Fibroblast of skin of back (primary cell): ENCODE results near the gene CCDC50.

Source experiments
- DNase-seq: peaks from one replicate; pipeline ENCODE4 v3.0.0-alpha.2; 2013

Gene CCDC50

GRCh38 chr3:191320316-191320715 is 8.9 kb upstream of the CCDC50 start:
- DNase-seq, result no peak

- no peak for DNase-seq
Observed at GRCh38 chr3:191321019-191321767, 8.0 kb upstream of the CCDC50 start.

GRCh38 chr3:191324936-191325335 is 4.3 kb upstream of the CCDC50 start:
- no peak for DNase-seq

GRCh38 chr3:191327526-191327925 is 1.7 kb upstream of the CCDC50 start:
- no peak for DNase-seq

- DNase-seq, result no peak
Observed at GRCh38 chr3:191328383-191328961, 722 bp upstream of the CCDC50 start.

GRCh38 chr3:191329654-191330529 is 698 bp downstream of the CCDC50 start, which contains the start of gene UTS2B:
Gene UTS2B (minus strand): TSS chr3:191330526. CDS start chr3:191282189, 48,337 bp downstream.
- peak; percentile 71 for DNase-seq

GRCh38 chr3:191330530-191331048 is 1.4 kb downstream of the CCDC50 start:
- DNase-seq, result peak; percentile 85

GRCh38 chr3:191331388-191331787 is 2.2 kb downstream of the CCDC50 start:
- peak; percentile 73 for DNase-seq

GRCh38 chr3:191333298-191333880 is 4.2 kb downstream of the CCDC50 start:
- DNase-seq, result no peak

GRCh38 chr3:191334346-191334893 is 5.2 kb downstream of the CCDC50 start:
- DNase-seq, result no peak

- DNase-seq, result no peak
Observed at GRCh38 chr3:191336833-191337232, 7.6 kb downstream of the CCDC50 start.

- no peak for DNase-seq
Observed at GRCh38 chr3:191338177-191338488, 8.9 kb downstream of the CCDC50 start.

- DNase-seq, result no peak
Observed at GRCh38 chr3:191339316-191339917, 10.2 kb downstream of the CCDC50 start.

- DNase-seq, result no peak
Observed at GRCh38 chr3:191340351-191340750, 11.2 kb downstream of the CCDC50 start.

- DNase-seq, result no peak
Observed at GRCh38 chr3:191340966-191341365, 11.8 kb downstream of the CCDC50 start.

GRCh38 chr3:191342006-191342405 is 12.8 kb downstream of the CCDC50 start:
- peak; percentile 28 for DNase-seq

- no peak for DNase-seq
Observed at GRCh38 chr3:191342411-191342810, 13.2 kb downstream of the CCDC50 start.

GRCh38 chr3:191343115-191343514 is 13.9 kb downstream of the CCDC50 start:
- DNase-seq, result no peak

GRCh38 chr3:191343913-191344312 is 14.7 kb downstream of the CCDC50 start:
- no peak for DNase-seq

GRCh38 chr3:191345334-191345733 is 16.1 kb downstream of the CCDC50 start:
- no peak for DNase-seq

- no peak for DNase-seq
Observed at GRCh38 chr3:191347228-191347627, 18.0 kb downstream of the CCDC50 start.

- no peak for DNase-seq
Observed at GRCh38 chr3:191348098-191348497, 18.9 kb downstream of the CCDC50 start.
